NCI-H1417 (cell line): ENCODE results near the gene OVAAL.
A peak's percentile ranks its signal among the peaks of the same experiment; 100 is the strongest.

Experiments used
- DNase-seq, 3 experiments: peaks; one replicate each; lab custom pipeline; 2025; lab: John Stamatoyannopoulos, UW

Gene OVAAL

DNA sequence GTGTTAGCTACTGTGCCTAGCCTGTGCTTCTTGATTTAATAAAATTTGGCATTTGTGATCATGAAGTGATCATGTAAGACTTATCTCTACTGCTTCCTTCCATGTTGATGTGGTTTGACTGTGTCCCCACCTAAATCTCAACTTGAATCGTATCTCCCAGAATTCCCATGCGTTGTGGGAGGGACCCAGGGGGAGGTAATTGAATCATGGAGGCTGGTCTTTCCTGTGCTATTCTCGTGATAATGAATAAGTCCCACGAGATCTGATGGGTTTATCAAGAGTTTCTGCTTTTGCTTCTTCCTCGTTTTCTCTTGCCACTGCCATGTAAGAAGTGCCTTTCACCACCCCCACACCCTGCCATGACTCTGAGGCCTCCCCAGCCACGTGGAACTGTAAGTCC, at the start of gene OVAAL:
OVAAL (plus strand) TSS at position 301 of the 400 bp plus-strand sequence.
- DNase-seq, result no peak

GRCh38 chr1:180510882-180511281, 47.9 kb upstream of the OVAAL start:
- DNase-seq, result no peak

DNA sequence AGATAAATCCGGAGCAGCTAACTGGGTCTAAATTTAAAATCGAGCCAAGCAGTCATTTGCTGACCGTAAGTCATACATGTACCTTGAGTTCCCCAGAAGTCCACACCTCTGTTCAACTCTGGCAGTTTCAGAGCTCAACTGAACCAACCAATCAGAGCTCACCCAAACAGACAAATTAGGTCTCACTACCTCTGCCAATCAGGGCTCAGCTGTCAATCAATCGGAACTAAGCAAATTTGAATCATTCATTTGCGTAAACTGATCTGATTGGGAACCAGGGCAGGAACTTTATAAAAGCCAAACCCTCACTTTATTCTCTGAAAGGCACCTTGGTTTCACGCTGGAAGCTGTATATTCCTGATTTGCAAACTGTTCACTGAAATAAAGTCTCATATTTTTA, 45.2 kb upstream of the OVAAL start:
- DNase-seq, result no peak

DNA sequence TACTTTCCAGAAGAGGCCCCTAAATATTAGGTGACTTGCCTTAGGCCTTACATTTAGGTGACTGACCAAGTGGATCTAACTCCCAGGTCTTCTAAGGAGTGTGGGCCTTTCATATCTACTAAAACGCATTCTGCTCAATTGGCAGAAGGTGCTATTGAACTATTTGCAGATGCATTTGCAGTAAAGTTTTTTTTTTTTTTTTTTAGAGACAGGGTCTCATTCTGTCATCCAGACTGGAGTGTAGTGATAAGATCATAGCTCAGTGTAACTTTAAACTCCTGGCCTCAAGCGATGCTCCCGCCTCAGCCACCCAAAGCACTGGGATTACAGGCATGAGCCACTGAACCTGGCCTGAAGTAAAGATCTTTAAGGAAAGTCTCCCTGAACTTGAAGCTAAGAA, 43.4 kb upstream of the OVAAL start:
- DNase-seq, result no peak

DNA sequence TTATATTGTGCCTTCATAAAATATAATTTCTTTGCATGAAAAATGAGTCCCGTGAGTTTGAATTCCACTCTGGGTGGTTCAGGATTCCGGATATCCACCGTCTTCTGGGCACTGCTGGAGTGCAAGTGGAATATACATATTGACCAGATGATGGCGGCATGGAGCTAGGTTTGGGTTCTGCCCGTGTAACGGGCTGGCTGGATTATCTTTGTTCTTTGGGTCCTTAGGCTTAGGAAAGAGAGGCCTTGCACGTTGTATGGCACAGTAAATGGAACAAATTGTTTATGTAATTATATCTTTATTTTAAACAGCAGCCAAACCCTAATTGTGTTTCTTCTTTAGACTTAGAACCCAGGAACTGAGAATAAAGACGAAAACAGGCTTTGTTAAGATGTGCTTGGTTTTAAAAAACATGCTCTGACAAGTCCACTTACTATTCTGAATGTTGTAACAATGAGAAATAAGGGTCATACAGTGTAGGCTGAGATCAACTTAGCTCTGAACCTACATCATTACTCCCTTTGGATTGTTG, 42.8 kb upstream of the OVAAL start:
- DNase-seq, result peak; percentile 73 to 94 (median 94)

DNA sequence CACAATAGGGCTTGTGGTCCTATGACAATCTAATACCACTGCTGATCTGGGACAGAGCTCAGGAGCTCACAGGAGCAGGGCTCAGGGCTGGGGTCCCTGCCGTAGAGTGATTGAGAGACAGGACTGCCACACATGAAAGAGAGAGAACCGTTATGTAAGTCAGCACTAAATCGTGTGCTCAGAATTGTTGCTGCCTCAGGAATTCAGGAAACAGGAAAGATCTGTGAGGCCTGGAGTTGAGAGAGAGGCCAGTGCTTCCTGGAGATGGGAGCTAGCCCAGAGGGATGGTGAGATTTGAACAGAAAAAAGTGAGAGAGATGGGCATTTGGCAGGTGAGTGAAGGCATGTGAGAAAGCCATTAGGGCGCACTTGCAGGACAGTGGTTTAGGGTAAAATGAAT, 38.9 kb upstream of the OVAAL start:
- DNase-seq, result no peak

GRCh38 chr1:180521474-180522212, 37.1 kb upstream of the OVAAL start:
- DNase-seq, result no peak

- no peak for DNase-seq
Observed at GRCh38 chr1:180522213-180522515, 36.6 kb upstream of the OVAAL start.

DNA sequence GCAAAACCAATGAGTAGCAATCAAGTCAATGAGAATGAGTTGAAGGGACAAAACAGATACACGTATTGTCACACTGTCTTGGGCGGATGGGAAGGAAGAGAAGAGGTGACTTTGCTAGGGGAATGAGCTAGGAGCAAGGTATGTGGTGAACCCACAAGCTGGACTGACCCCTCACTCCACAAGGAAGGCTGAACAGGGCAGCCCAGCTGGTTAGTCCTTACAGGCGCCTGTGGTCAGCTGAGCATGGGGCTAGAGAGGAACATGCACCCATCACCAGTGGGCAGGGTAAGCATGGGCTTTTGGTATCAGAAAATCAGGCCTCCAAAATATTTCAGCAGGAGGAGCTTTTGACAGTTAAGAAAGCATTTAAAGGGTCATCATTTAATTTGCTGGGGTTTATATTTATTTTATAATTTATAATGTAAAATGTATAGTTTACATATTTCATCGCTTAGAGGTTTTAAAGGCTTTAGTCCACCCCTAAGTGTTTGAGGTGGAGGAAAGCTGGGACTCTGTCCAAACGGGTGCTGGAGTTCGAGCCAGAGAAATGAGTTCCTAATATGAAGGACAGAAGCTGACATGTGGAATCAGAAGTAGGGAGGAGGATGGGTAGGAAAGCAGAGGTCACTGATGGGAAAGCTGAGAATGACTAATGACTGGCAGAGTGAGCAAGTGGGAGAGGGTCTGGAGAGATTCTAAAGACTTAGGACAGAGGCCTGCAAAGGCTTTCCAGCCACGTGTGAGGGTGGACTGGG, 34.4 kb upstream of the OVAAL start:
- no peak for DNase-seq

DNA sequence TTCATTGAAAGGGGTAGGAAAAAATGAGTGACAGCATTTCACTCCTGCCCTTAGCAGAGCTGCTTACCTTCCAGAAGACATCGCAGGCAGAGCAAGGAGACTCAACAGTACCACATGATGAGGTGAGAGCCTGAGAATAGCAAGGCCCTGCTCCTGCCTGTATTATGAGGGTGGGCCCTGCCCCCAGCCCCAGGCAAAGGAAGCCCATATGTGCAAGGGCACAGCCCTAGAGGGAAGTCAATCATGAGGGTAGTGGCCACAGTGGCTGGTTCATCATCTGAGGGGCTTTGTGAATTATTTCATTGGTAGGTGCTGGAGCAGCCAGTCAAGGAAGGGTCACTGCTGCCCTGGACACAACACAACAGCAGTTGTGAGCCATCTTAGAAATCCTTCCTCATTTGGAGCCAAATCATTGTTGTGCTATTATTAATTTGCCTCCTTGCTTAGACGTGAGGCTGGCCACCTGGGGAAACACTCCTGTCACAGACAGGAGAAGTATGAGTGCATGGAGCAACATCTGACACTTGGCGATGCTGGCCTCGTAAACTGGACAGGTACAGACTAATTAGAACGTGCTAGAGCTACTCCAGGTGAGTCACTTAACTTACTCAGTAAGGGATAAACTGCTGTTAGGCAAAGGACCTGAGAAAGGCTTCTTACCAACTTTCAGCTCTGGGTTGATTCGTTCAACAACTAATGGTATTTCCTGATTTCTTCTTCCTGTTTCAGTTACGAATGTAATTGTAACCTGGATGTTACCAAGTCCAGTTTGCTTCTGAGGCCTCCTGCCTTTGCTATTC, 33.6 kb upstream of the OVAAL start:
- DNase-seq, result no peak

GRCh38 chr1:180525715-180526039, 33.1 kb upstream of the OVAAL start:
- no peak for DNase-seq

DNA sequence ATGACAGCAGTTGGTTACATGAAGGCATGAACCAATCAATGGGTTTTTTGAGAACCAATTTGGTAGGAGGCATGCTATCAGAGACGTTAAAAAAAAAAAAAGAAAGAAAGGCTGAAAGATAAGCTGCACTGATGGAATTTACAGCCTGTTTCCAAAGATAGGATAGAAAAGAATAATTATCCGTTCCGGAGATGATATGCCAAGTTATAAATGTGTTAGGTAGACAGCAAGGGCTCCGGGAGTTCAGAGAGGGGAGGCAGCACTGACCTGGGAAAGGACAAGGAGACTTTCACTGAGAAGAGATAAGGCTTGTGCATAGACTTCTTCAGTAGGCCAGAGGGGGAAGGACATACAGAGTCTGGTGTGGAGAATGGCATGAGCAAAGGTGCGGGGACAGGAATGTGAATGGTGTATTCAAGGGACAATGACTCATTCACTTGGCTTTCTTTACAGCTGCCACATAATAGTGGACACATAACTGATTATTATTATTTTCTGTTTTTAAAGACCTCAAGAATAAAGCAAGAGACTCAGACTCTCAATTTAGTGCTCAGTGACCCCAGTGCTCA, 31.6 kb upstream of the OVAAL start:
- no peak for DNase-seq

DNA sequence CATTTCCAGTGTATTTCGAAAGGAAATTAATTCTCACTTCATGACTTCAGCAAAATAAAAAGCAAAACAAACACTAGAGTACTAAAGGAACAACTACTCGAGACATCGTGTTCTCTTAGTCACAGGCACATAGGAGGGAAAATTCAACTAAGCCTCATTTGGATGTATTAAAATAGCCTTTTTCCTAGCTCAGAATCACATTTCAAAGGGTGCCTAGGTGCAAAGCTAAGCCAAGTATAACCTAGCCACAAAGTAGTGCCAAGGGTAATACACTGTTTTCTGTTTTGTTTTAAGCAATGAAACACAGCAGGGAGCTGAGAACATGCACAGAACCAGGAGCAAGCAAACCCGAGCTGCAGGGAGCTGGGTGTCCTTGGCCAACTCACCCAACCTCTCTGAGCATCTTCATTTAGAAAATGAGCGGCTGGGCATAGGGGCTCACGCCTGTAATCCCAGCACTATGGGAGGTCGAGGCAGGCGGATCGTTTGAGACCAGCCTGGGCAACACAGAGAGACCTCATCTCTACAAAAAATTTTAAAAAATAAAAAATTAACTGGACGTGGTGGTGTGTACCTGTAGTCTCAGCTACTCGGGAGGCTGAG, 29.8 kb upstream of the OVAAL start:
- DNase-seq, result no peak

- no peak for DNase-seq
Observed at GRCh38 chr1:180530501-180530900, 28.3 kb upstream of the OVAAL start.

DNA sequence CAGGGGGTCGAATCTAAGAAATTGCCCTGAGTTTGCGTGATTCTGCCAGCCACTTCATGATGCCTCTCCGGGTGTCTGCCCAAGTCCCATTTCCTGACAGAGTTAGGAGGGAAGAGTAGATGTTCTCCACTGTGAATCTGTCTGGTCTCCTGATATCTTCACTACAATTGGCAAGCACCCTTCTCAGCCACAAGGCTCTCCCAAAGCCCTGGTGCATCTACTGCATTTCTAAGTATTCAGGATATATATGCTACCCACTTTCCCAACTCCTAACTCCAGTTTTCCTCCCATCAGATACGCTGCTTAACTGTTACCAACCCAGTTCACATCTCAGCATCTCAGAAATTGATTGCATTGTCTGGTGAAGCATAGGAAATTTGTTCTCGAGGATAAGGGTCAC, 25.9 kb upstream of the OVAAL start:
- DNase-seq, result no peak

- peak; percentile 16 to 97 (median 70) for DNase-seq
Observed at GRCh38 chr1:180533266-180533987, 25.3 kb upstream of the OVAAL start.

DNA sequence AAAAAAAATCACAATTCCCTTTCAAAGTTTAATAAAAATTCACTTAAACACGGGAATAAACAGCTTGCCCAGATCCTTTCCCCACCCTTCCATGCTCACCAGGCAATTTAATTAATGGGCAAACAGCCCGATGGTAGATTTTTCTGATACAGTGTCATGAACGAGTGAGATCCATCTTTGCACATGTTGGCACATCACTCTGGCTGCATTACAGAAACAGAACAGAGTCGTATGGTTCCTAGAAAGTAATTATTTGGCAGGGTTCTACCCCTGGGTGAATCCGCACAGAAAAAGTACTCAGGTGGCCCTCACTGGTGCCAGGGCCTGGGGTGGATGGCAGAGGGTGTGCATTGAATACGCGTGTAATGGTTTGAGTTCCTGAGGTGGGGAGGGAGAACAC, 24.6 kb upstream of the OVAAL start:
- DNase-seq, result peak in 1 of 3 experiments; percentile 19

DNA sequence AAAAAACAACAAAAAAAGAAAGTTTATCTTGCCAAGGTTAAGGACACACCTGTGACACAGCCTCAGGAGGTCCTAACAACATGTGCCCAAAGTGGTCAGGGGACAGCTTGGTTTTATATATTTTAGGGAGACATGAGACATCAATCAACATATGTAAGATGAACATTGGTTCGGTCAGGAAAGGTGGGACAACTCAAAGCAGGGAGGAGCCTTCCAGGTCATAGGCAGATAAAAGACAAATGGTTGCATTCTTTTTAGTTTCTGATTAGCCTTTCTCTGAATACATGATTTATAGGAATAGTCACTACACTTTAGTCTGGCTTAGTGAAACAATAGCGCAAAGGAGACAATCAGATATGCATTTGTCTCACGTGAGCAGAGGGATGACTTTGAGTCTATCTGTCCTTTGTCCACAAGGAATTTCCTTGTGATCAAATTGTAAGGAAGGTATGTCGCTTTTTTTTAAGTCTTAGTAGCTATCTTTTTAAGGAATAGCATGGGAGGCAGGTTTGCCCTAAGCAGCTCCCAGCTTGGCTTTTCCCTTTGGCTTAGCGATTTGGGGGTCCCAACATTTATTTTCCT, 23.3 kb upstream of the OVAAL start:
- DNase-seq, result no peak

GRCh38 chr1:180536821-180537372, 21.9 kb upstream of the OVAAL start:
- DNase-seq, result no peak

GRCh38 chr1:180539136-180539535, 19.6 kb upstream of the OVAAL start:
- peak in 2 of 3 experiments; percentile 32 to 64 for DNase-seq
